Liver (tissue), 9 donors: Measurements from ENCODE around the gene CROCC2. TPM values are rescaled to one million over a fixed set of nuclear protein-coding genes. Genes with fewer than 3 reads are reported as not detected.

Source experiments
- DNase-seq: peaks from one replicate; pipeline ENCODE4 v3.0.0-alpha.2; 2017; ENCODE audit warnings: low spot score
- H3K27ac ChIP-seq, 2 donors: one replicate each; pipeline ENCODE4 v1.7.0; 2013; ENCODE audit warnings: inconsistent platforms in 2 of 2, low read length in 2 of 2, control low read depth in 1 of 2, low read depth in 1 of 2, mild to moderate bottlenecking in 1 of 2
- H3K27me3 ChIP-seq, 4 donors: one replicate each; pipeline versions ENCODE4 v1.6.1 to v1.7.0; 2013; ENCODE audit warnings: low read length in 3 of 4, inconsistent platforms in 1 of 4, mild to moderate bottlenecking in 1 of 4, moderate library complexity in 1 of 4; ENCODE audit not compliant: control insufficient read depth in 4 of 4, insufficient read depth in 4 of 4
- H3K36me3 ChIP-seq, 4 donors: one replicate each; pipeline versions ENCODE4 v1.6.1 to v1.7.0; 2013; ENCODE audit warnings: low read length in 3 of 4, mild to moderate bottlenecking in 3 of 4, low read depth in 1 of 4, moderate library complexity in 1 of 4; ENCODE audit not compliant: control insufficient read depth in 4 of 4, insufficient read depth in 3 of 4
- H3K4me1 ChIP-seq, 4 donors: one replicate each; pipeline versions ENCODE4 v1.6.1 to v1.7.0; 2013; ENCODE audit warnings: low read length in 3 of 4, mild to moderate bottlenecking in 3 of 4, moderate library complexity in 1 of 4; ENCODE audit not compliant: control insufficient read depth in 4 of 4, insufficient read depth in 4 of 4
- H3K4me3 ChIP-seq, 3 donors: one replicate each; pipeline versions ENCODE4 v1.6.1 to v1.7.0; 2013; ENCODE audit warnings: low read length in 3 of 3, control low read depth in 1 of 3, low read depth in 1 of 3, mild to moderate bottlenecking in 1 of 3
- H3K9ac ChIP-seq, 2 donors: one replicate each; pipeline ENCODE4 v1.7.0; 2013; ENCODE audit warnings: low read length in 2 of 2, mild to moderate bottlenecking in 2 of 2, moderate library complexity in 2 of 2, control low read depth in 1 of 2, low read depth in 1 of 2
- H3K9me3 ChIP-seq, 4 donors: one replicate each; pipeline versions ENCODE4 v1.6.1 to v1.7.0; 2013; ENCODE audit warnings: low read length in 3 of 4; ENCODE audit not compliant: control insufficient read depth in 4 of 4
- ATF3 ChIP-seq: IDR thresholded peaks from 2 replicates; pipeline ENCODE4 v1.6.1; 2016; ENCODE audit warnings: antibody characterized with exemption
- EGR1 ChIP-seq, 2 donors: IDR thresholded peaks; 2 replicates each; pipeline ENCODE4 v1.6.1; 2016 to 2018; ENCODE audit warnings: antibody characterized with exemption in 2 of 2, low read depth in 2 of 2
- FOXA2 ChIP-seq: IDR thresholded peaks from 2 replicates; pipeline ENCODE4 v1.6.1; 2016; ENCODE audit warnings: antibody characterized with exemption
- GABPA ChIP-seq, 2 donors: IDR thresholded peaks in 1 of 2; conservative IDR thresholded peaks in 1 of 2; 2 replicates each; pipeline ENCODE4 v1.6.1; 2016; ENCODE audit warnings: antibody characterized with exemption in 2 of 2, mild to moderate bottlenecking in 1 of 2, moderate library complexity in 1 of 2
- HNF4G ChIP-seq: IDR thresholded peaks from 2 replicates; pipeline ENCODE4 v1.6.1; 2016; ENCODE audit warnings: antibody characterized with exemption
- JUND ChIP-seq, 2 donors: IDR thresholded peaks; 2 replicates each; pipeline ENCODE4 v1.6.1; 2016; ENCODE audit warnings: antibody characterized with exemption in 2 of 2
- MAX ChIP-seq: IDR thresholded peaks from 2 replicates; pipeline ENCODE4 v1.6.1; 2016; ENCODE audit warnings: antibody characterized with exemption
- NR2F2 ChIP-seq: IDR thresholded peaks from 2 replicates; pipeline ENCODE4 v1.6.1; 2016; ENCODE audit warnings: antibody characterized with exemption
- RAD21 ChIP-seq, 2 donors: IDR thresholded peaks; 2 replicates each; pipeline ENCODE4 v1.6.1; 2016; ENCODE audit warnings: antibody characterized with exemption in 2 of 2, mild to moderate bottlenecking in 2 of 2
- REST ChIP-seq: IDR thresholded peaks from 2 replicates; pipeline ENCODE4 v1.6.1; 2016; ENCODE audit warnings: antibody characterized with exemption, mild to moderate bottlenecking
- SP1 ChIP-seq: IDR thresholded peaks from 2 replicates; pipeline ENCODE4 v1.6.1; 2018; ENCODE audit warnings: antibody characterized with exemption, mild to moderate bottlenecking
- TAF1 ChIP-seq: conservative IDR thresholded peaks from 2 replicates; pipeline ENCODE4 v1.6.1; 2016; ENCODE audit warnings: antibody characterized with exemption, mild to moderate bottlenecking
- YY1 ChIP-seq: IDR thresholded peaks from 2 replicates; pipeline ENCODE4 v1.6.1; 2016; ENCODE audit warnings: antibody characterized with exemption, mild to moderate bottlenecking
- ZBTB33 ChIP-seq: IDR thresholded peaks from 2 replicates; pipeline ENCODE4 v1.6.1; 2016; ENCODE audit warnings: antibody characterized with exemption
- WGBS: extraction: QIAGEN DNeasy Blood & Tissue Kit; methylation state at CpG from one replicate; pipeline ENCODE4 v1.1.7; 2013; 5-methylcytosine and 5-hydroxymethylcytosine counted together
- polyA plus RNA-seq, 2 donors: library from polyadenylated mRNA; stranded (reverse) in 1 of 2; unstranded in 1 of 2; fragments of 200-250 nt in 1 of 2; fragments of >200 nt in 1 of 2; fragmentation: Nextera tagmentation in 1 of 2; extraction: Ambion mirVana in 1 of 2; gene quantifications; one replicate each; pipeline versions ENCODE4 v1.2.1 to v1.2.3, GENCODE V29; 2013 to 2015
- total RNA-seq, 2 donors: library from RNA; depleted of rRNA; stranded (reverse); fragments of >200 nt; gene quantifications; one replicate each; pipeline ENCODE4 v1.2.3, GENCODE V29; 2014
- donor health status: healthy.
- donor health status: healthy.
- donor health status: healthy.
- donor health status: healthy.
- donor health status: healthy.

The CROCC2 gene
- total and polyA plus RNA-seq, 4 donors, result under 0.01 to 0.13 (median 0.05) TPM

DNA sequence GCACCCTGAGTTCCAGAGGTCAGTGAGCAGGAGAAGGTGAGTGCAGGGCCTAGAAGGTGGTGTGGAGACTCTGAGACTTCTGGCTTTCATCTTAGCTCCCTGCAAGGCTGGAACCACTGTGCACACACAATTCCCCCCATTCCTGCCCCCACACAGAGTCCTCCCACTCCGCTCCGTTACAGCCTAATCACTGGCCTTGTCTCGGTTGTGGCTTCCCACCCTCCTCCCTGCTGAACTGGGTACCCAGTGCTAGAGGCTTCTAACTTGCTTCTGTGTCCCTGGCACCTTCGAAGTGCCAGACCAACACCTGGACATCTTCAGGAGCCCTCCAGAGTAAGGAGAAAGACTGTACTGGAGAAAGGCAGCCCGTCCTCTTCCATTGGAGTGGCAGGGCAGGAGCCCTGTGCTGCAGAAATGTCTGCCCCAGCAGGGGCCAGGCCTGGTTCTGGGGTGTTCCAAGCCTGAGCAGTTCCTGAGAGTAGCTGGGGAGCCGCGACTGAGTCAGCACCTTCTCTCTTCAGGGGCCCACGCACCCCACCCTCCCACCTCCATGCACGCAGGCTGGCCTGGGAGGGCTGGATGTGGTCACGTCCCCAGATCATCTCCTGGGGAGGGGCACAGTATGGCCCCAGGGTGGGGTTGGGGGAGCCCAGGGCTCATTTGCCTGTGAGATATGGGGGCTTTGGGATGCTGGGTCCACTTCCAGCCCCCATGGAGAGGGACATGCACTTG, 23.4 kb downstream of the CROCC2 start (continued):
- TF ChIP-seq EGR1 (IDR thresholded peaks at IDR 0.05; ENCODE audit: low read depth in 2 of 2) (no peak), GABPA (IDR thresholded peaks at IDR 0.05 in 1 of 2, conservative IDR thresholded peaks at IDR 0.05 in 1 of 2) (no peak)

DNA sequence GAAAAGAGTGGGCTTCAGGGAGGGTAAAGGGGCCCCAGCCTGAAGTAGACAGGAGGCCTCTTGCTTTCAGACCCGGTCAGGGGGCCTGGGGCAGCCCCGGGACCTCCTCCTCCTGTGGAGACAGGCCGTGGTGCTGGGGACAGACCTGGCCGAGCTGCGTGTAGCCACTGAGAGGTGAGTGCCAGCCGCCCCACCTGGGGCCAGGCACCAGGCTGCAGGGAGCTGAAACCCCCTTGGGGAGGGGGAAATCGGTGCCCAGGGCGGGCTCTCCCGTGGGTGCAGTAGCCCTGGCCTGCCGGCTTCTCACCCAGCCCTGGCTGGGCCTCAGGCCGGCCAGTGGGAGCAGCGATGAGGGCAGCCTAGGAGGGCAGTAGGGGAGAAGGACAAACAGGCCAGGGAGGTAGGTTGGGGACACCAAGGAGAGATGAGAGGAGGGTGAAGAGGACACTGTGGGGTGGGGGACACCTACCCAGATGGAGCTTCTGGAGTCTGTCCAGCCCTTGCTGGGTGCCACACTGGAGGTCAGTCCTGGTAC, 24.0 kb downstream of the CROCC2 start:
- no peak overlapping the region for H3K27ac ChIP-seq
- TF ChIP-seq EGR1 (IDR thresholded peaks at IDR 0.05; ENCODE audit: low read depth in 2 of 2), result no peak
- no peak for TF ChIP-seq HNF4G
- TF ChIP-seq TAF1, result no peak
- no peak for TF ChIP-seq REST
- TF ChIP-seq NR2F2, result no peak
- TF ChIP-seq RAD21 (IDR thresholded peaks at IDR 0.05), result no peak
- no peak for TF ChIP-seq JUND (IDR thresholded peaks at IDR 0.05)
- TF ChIP-seq SP1, result no peak
- TF ChIP-seq FOXA2, result no peak
- no peak for TF ChIP-seq ZBTB33
- TF ChIP-seq ATF3, result no peak
- no peak for TF ChIP-seq YY1
- no peak for TF ChIP-seq MAX
- no peaks in the 10 kb centered on the region for H3K36me3 ChIP-seq
- no peaks in the 10 kb centered on the region for H3K4me1 ChIP-seq
- H3K27me3 ChIP-seq, result no peaks in the 10 kb centered on the region
- 94% methylated on average over 12 of the region's 12 CpGs for WGBS
- peak; percentile 30 for DNase-seq
- H3K9ac ChIP-seq, result no peak overlapping the region
- no peak overlapping the region for H3K4me3 ChIP-seq
- H3K9me3 ChIP-seq, result no peaks in the 10 kb centered on the region
